Natural killer cell (primary cell): ENCODE data around the gene ZGPAT. TPM values are rescaled to one million over a fixed set of nuclear protein-coding genes. Genes with fewer than 3 reads are reported as not detected.

Source experiments
- ATAC-seq, 3 donors: fragments of 150-1000 bp in 2 of 3; fragments of 200-7000 bp in 1 of 3; cut with Tn5 transposase; 1 replicate in 1 of 3; 2 replicates in 2 of 3; pipeline ENCODE4 v1.10.0; 2021; ENCODE audit warnings: mild to moderate bottlenecking in 2 of 3, moderate library complexity in 2 of 3
- DNase-seq, 2 donors: peaks; one replicate each; pipeline versions ENCODE4 v3.0.0 to v3.0.0-alpha.2; 2013 to 2021; ENCODE audit warnings: mixed read lengths in 1 of 2
- H3K27ac ChIP-seq: one replicate; pipeline ENCODE4 v1.5.1; 2013; ENCODE audit warnings: mild to moderate bottlenecking, low read length
- H3K27me3 ChIP-seq: one replicate; pipeline ENCODE4 v1.6.1; 2013; ENCODE audit warnings: low read length; ENCODE audit not compliant: control insufficient read depth, insufficient read depth
- H3K36me3 ChIP-seq: one replicate; pipeline ENCODE4 v1.6.1; 2013; ENCODE audit warnings: low read length; ENCODE audit not compliant: control insufficient read depth, insufficient read depth
- H3K4me1 ChIP-seq: one replicate; pipeline ENCODE4 v1.6.1; 2013; ENCODE audit warnings: low read length; ENCODE audit not compliant: control insufficient read depth, insufficient read depth
- H3K4me3 ChIP-seq: one replicate; pipeline ENCODE4 v1.5.1; 2013; ENCODE audit warnings: low read length
- H3K9me3 ChIP-seq: one replicate; pipeline ENCODE4 v1.6.1; 2013; ENCODE audit warnings: low read length; ENCODE audit not compliant: control insufficient read depth, insufficient read depth
- H3K27ac Mint-ChIP-seq, 2 donors: one replicate each; pipeline ENCODE4 v1.8.0; 2022; ENCODE audit warnings: mild to moderate bottlenecking in 2 of 2, mixed read lengths in 2 of 2, moderate library complexity in 1 of 2
- H3K27me3 Mint-ChIP-seq, 2 donors: one replicate each; pipeline ENCODE4 v1.8.0; 2022; ENCODE audit warnings: low read depth in 2 of 2, mixed read lengths in 2 of 2
- H3K36me3 Mint-ChIP-seq: one replicate; pipeline ENCODE4 v1.8.0; 2022; ENCODE audit warnings: mixed read lengths
- H3K4me1 Mint-ChIP-seq, 2 donors: one replicate each; pipeline ENCODE4 v1.8.0; 2022; ENCODE audit warnings: mixed read lengths in 2 of 2
- H3K4me3 Mint-ChIP-seq: one replicate; pipeline ENCODE4 v1.8.0; 2022; ENCODE audit warnings: mild to moderate bottlenecking, moderate library complexity, mixed read lengths
- H3K9me3 Mint-ChIP-seq, 2 donors: one replicate each; pipeline ENCODE4 v1.8.0; 2022; ENCODE audit warnings: mixed read lengths in 2 of 2
- WGBS: methylation state at CpG from one replicate; pipeline ENCODE4 v1.1.7; 2013; ENCODE audit warnings: missing lambda C conversion rate; ENCODE audit not compliant: insufficient coverage; 5-methylcytosine and 5-hydroxymethylcytosine counted together
- intact Hi-C: fragments of 100-400 bp; cut with micrococcal nuclease; formaldehyde crosslinking; loops from one replicate; pipeline ENCODE4 v1.14.2; 2022
- total RNA-seq, 4 donors: library from RNA; stranded (reverse); fragments of 120-200 nt in 1 of 4; gene quantifications; one replicate each; pipeline versions ENCODE4 v1.2.3 to v1.2.4, GENCODE V29; 2013 to 2022
- TF ChIP-seq, protein P1 (sequence below): fragments of 200-600 bp; IDR thresholded peaks from one replicate; pipeline ENCODE4 v1.8.0; 2022; ENCODE audit warnings: antibody characterized with exemption

The ZGPAT gene
- total RNA-seq, 3 donors from 2014 or later (not counting 1 experiment from before 2014, with no cell fraction given): 39.3 to 47.7 (median 46.1) TPM

DNA sequence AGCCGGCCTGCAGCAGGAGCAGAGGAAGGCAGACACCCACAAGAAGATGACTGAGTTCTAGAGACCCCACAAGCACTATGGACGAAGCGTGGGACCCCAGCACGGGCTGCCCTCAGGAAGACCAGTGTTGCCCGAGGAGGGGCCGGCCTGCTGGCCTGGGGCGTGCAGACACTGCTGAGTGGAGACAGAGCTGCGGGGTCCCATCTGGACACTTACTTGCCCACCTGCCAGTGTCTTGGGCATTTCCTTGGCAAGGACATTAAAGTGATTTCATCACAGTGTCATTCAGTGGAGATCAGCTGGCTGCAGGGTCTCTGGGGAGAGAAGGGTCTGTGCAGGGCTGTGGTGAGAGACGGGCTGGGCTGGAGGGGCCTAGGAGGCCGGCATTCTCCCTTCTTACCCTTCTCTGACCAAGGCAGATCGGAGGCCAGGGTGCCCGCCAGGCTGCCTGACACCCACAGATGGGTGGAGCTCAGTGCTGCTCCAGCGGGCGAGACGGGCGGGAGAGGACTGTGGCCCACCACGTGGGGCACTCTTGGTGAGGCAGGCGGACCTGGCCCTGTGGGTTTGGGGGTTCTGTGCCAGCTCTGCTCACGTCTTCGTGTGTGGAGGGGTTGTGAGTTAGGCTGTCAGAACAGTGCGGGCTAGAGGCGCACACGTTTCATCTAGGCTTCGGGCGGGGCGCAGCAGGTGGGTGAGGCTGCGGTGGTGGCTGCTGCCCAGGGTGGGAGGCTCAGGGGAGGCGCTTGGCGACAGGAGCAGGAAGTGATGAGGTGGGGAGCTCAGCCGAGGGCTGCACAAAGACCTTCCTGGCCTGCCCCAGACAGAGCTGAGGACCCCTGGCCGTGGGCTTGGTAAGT lies 28.2 kb downstream of the ZGPAT start, which contains the start of gene LIME1:
Gene LIME1, plus strand, starts transcription at position 806 of the 860 bp plus-strand sequence. CDS start 886 bp downstream, outside the sequence.
- DNase-seq (peak; percentile 63 to 93), ATAC-seq (peak; percentile 37 to 61 (median 58))
- TF ChIP-seq, protein P1, sequence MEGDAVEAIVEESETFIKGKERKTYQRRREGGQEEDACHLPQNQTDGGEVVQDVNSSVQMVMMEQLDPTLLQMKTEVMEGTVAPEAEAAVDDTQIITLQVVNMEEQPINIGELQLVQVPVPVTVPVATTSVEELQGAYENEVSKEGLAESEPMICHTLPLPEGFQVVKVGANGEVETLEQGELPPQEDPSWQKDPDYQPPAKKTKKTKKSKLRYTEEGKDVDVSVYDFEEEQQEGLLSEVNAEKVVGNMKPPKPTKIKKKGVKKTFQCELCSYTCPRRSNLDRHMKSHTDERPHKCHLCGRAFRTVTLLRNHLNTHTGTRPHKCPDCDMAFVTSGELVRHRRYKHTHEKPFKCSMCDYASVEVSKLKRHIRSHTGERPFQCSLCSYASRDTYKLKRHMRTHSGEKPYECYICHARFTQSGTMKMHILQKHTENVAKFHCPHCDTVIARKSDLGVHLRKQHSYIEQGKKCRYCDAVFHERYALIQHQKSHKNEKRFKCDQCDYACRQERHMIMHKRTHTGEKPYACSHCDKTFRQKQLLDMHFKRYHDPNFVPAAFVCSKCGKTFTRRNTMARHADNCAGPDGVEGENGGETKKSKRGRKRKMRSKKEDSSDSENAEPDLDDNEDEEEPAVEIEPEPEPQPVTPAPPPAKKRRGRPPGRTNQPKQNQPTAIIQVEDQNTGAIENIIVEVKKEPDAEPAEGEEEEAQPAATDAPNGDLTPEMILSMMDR: no peak
- peaks cover 26% of the 10 kb centered on the region for H3K36me3 ChIP-seq
- H3K4me1 ChIP-seq: peaks cover 63% of the 10 kb centered on the region
- H3K9me3 ChIP-seq: no peaks in the 10 kb centered on the region
- Mint-ChIP-seq H3K27me3 (no peaks in the 10 kb centered on the region), H3K36me3 (no peaks in the 10 kb centered on the region), H3K4me1 (peaks cover 21 to 41% of the 10 kb centered on the region in 2 donors), H3K9me3 (no peaks in the 10 kb centered on the region), H3K27ac (peak within 1 kb of the TSS; percentile 83 to 92), H3K4me3 (peak within 1 kb of the TSS; percentile 89)
- peak within 1 kb of the TSS; percentile 73 for H3K27ac ChIP-seq
- 21% methylated on average over 31 of the region's 31 CpGs for WGBS
- no peaks in the 10 kb centered on the region for H3K27me3 ChIP-seq
- intact Hi-C loops: loop anchor here (10.0 kb wide), 1 partner anchor 101 kb away; no protein-coding TSS in a partner anchor
- peak within 1 kb of the TSS; percentile 62 for H3K4me3 ChIP-seq

DNA sequence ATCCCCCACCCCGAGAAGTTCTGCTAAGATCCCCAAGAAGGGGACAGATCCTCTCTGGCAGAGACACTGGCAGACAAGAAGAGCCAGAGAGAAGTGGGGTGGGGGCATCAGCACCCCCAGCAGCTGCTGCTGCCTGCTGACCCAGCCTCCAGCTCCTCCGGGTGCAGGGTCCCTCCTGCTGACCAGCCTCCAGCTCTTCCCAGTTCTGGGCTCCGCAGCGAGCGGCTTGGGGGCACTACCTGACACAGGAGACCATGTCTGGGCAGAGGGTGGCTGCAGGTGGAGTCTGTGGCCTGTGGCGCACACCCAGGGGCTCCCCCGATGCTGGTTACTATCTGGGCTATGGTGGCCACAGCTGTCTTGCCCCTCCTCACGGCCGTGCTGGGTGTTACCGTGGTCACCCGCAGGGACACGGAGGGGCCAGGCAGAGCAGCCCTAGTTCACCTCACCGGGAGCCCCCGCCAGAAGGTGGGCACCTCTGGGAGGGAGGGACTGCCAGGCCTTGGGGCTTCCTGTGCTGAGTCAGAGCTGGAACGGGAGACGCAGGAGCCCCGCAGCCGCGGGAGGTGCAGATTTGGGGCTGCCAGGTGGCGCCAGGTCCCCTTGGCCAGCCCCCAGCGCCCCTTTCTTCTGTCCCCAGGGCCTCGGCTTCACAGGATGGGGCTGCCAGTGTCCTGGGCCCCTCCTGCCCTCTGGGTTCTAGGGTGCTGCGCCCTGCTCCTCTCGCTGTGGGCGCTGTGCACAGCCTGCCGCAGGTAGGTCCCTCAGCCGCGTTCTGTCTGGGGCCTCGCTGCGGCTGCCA lies 29.3 kb downstream of the ZGPAT start:
- H3K27me3 Mint-ChIP-seq: no peaks in the 10 kb centered on the region
- WGBS: 2% methylated on average over 30 of the region's 30 CpGs
- no peaks in the 10 kb centered on the region for H3K36me3 Mint-ChIP-seq
- H3K4me1 Mint-ChIP-seq: peaks cover 21 to 46% of the 10 kb centered on the region in 2 donors
- TF ChIP-seq, protein P1: no peak
- peaks cover 63% of the 10 kb centered on the region for H3K4me1 ChIP-seq
- peak overlapping the region; percentile 73 for H3K27ac ChIP-seq
- intact Hi-C loops: loop anchor here (10.0 kb wide), 1 partner anchor 102 kb away; no protein-coding TSS in a partner anchor
- no peaks in the 10 kb centered on the region for H3K27me3 ChIP-seq
- peak overlapping the region; percentile 62 for H3K4me3 ChIP-seq
- H3K27ac Mint-ChIP-seq: peak overlapping the region; percentile 83 to 92
- ATAC-seq: peak; percentile 25 to 27 (median 27)
- DNase-seq: peak; percentile 55 to 80
- no peaks in the 10 kb centered on the region for H3K9me3 ChIP-seq
- H3K4me3 Mint-ChIP-seq: peak overlapping the region; percentile 89
- H3K36me3 ChIP-seq: peaks cover 33% of the 10 kb centered on the region
- H3K9me3 Mint-ChIP-seq: no peaks in the 10 kb centered on the region

DNA sequence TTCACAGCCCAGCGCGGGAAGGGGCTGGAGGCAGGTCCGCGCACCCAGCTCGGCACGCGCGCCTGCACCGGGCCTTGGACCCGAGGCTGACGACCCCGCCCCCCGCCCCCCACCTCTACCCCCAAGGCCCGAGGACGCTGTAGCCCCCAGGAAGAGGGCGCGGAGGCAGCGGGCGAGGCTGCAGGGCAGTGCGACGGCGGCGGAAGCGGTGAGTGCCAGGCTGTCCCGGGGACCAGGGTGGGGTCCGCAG lies 29.8 kb downstream of the ZGPAT start:
- peak overlapping the region; percentile 89 for H3K4me3 Mint-ChIP-seq
- Histone ChIP-seq H3K27ac (peak overlapping the region; percentile 73), H3K4me3 (peak overlapping the region; percentile 62), H3K36me3 (peaks cover 35% of the 10 kb centered on the region), H3K9me3 (no peaks in the 10 kb centered on the region), H3K27me3 (no peaks in the 10 kb centered on the region), H3K4me1 (peaks cover 61% of the 10 kb centered on the region)
- H3K36me3 Mint-ChIP-seq: no peaks in the 10 kb centered on the region
- H3K27ac Mint-ChIP-seq: peak overlapping the region in 1 of 2 donors; percentile 92
- ATAC-seq: peak; percentile 0
- no peaks in the 10 kb centered on the region for H3K27me3 Mint-ChIP-seq
- no peak for DNase-seq
- 1% methylated on average over 25 of the region's 26 CpGs for WGBS
- no peaks in the 10 kb centered on the region for H3K9me3 Mint-ChIP-seq
- TF ChIP-seq, protein P1: no peak
- intact Hi-C loops: loop anchor here (10.0 kb wide), 1 partner anchor 103 kb away; no protein-coding TSS in a partner anchor
- H3K4me1 Mint-ChIP-seq: peaks cover 21 to 46% of the 10 kb centered on the region in 2 donors
